ENCODE results near the gene VOPP1.

VOPP1 gene

GRCh38 chr7:55553024-55553345 is 19.3 kb downstream of the VOPP1 start:
- DNase-seq, result no peak

GRCh38 chr7:55552320-55553023 is 19.8 kb downstream of the VOPP1 start:
- DNase-seq, result no peak

- no peak for DNase-seq
These were observed 21.3 kb downstream of the VOPP1 start for GRCh38 chr7:55550841-55551537.

- no peak for DNase-seq
These were observed 22.2 kb downstream of the VOPP1 start for GRCh38 chr7:55550010-55550663.

- no peak for DNase-seq
These were observed 22.8 kb downstream of the VOPP1 start for GRCh38 chr7:55549457-55549856.

GRCh38 chr7:55548295-55548731 is 24.0 kb downstream of the VOPP1 start:
- DNase-seq, result no peak

- peak; percentile 46 to 48 for DNase-seq
These were observed 25.5 kb downstream of the VOPP1 start for GRCh38 chr7:55546814-55547213.

- DNase-seq, result no peak
These were observed 26.8 kb downstream of the VOPP1 start for GRCh38 chr7:55545496-55545895.

GRCh38 chr7:55540226-55540858 is 32.0 kb downstream of the VOPP1 start:
- no peak for DNase-seq

GRCh38 chr7:55539380-55539779 is 32.9 kb downstream of the VOPP1 start:
- no peak for DNase-seq

GRCh38 chr7:55538538-55538937 is 33.8 kb downstream of the VOPP1 start:
- DNase-seq, result no peak

- no peak for DNase-seq
These were observed 34.8 kb downstream of the VOPP1 start for GRCh38 chr7:55537458-55537990.

- no peak for DNase-seq
These were observed 35.5 kb downstream of the VOPP1 start for GRCh38 chr7:55536619-55537457.

GRCh38 chr7:55535617-55536016 is 36.7 kb downstream of the VOPP1 start:
- no peak for DNase-seq

- no peak for DNase-seq
These were observed 37.2 kb downstream of the VOPP1 start for GRCh38 chr7:55534916-55535590.

GRCh38 chr7:55534262-55534915 is 37.9 kb downstream of the VOPP1 start:
- peak; percentile 56 to 59 for DNase-seq

GRCh38 chr7:55533729-55534080 is 38.6 kb downstream of the VOPP1 start:
- DNase-seq, result no peak

GRCh38 chr7:55533050-55533728 is 39.1 kb downstream of the VOPP1 start:
- DNase-seq, result peak; percentile 58 to 68

- no peak for DNase-seq
These were observed 40.0 kb downstream of the VOPP1 start for GRCh38 chr7:55532150-55532917.

- DNase-seq, result no peak
These were observed 40.8 kb downstream of the VOPP1 start for GRCh38 chr7:55531536-55531935.
